Stimulated activated naive CD4-positive, alpha-beta T cell treated with Interleukin-2 at 50 U/mL for 16 hours (primary cell): ENCODE measurements around the gene LARP6.

ENCODE experiments used
- DNase-seq: peaks from one replicate; lab custom pipeline; 2025; lab: John Stamatoyannopoulos, UW

The LARP6 gene

GRCh38 chr15:70794596-70795310 lies 59.2 kb downstream of the LARP6 start:
- DNase-seq = no peak

DNA sequence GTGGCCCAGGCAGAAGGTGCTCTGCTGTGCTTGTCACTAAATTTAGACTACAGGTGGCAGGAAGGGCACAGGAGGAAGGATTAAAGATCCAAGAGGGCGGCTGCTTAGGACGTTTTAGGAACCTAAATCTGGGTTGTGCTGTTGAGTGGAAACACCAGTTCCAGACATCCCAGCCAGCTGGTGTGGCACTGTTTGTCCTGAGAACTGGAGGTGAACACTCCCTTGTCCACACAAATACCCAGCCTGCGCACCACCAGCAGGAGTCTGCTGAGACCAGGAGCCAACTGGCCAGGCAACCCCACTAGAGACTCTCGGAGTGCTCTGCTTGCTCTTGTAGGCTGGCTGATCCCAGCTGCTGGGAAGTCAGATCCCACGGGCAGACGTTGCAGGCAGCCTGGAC lies 60.3 kb downstream of the LARP6 start:
- DNase-seq = no peak

DNA sequence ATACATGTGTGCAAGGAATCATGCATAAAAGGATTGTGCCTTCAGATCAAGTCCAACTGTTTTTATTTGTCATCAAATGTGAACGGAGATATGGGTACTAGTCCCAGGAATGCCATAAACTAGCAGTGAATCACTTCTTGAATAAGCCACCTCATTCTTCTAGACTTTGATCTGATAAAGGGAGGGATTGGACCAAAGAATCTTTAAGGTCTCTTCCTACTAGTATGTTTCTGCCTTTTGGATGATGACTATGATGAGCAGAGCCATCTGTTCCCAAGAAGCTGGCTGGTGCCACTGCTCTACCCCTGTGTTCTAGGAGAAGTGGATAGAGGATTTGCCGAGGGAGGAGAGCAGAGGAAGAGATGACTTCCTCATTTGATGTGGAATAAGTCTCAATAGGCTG lies 61.8 kb downstream of the LARP6 start:
- no peak for DNase-seq

DNA sequence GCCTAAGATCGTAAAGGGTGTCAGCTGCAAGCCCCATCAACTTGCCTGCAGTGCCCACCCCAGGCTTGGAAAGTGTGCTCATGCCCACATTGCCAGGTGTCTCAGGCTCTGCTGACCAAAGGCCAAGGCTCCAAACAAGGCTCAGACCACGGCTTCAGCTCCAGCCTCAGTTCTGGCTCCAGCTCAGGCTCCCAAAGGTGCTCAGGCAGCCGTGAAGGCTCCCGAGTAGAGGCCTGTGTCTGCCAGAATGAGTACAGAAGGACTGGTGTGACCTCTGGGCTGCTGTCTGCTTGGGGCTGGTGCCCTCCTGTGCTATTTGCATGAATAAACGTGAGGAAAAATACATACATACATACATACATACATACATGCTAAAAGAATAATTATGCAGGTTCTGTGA lies 62.7 kb downstream of the LARP6 start:
- DNase-seq = no peak

DNA sequence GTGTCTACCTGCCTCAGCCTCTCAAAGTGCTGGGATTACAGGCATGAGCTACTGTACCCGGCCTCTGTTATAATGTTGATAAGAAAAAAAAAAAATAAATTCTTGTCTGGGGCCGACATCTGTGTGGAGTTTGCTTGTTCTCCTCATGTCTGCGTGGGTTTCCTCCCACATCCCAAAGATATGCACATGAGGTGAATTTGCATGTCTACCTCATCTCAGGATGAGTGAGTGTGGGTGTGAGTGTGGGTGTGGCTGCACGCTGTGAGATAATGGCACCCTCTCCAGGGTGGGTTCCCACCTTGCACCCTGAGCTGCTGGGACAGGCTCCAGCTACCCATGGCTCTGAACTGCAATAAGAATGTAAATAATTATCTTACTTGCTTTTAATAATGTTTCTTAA lies 64.7 kb downstream of the LARP6 start:
- no peak for DNase-seq

DNA sequence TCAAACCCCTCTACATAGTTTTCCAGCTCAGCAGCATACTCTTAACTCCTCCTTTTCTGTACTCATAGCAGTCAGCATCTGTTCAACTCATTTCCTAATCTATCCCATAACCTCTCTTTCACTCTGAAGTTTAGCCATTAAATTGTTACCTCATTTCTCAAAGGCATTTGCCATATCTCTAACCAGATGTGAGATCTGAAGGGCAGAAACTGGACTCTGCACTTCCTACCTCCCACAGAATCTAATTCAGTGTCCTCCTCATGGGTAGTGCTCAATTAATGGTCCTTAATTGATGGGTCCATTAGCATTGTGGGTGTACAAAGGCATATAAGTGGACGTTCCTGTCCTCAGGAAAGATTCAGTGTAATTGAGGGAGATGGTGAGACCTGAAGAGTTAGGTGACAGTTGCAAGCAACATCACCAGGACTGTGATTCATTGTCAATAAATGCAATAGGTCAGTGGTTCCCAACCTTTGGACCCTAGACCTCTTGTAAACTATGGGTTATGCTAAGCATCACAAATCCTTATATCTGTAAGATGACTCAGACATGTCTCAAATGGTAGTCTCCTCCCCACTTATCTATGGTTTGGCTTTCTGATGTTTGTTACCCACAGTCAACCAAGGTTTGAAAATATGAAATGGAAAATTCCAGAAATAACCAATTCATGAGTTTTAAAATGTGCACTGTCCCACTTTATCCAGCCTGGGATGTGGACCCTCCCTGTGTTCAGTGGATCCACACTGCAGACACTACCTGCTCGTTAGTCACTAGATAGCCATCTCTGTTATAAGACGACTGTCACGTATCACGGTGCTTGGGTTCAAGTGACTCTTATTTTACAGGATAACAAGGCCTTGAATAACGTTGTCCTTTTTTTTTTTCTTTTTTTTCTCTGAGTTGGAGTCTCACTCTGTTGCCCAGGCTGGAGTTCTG lies 65.6 kb downstream of the LARP6 start:
- DNase-seq = no peak

DNA sequence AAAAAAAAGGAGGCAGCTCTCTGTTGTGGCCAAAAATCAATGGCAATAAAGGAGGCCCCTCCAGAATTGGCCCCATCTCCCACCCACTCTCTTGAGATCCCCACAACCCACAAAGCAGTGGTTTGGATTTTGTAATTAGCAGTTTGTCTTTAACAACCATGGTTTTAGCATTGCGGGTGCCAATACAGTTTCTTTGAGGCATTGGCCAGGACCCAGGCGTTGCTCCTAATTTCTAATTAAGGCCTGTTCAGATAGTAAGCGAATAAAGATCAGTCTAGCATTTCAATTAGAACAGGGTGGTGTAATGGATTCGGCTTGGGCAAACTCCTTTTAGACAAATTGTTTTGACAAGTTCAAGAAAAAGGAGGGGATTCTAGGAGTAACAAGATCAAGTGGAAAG lies 67.0 kb downstream of the LARP6 start:
- no peak for DNase-seq

DNA sequence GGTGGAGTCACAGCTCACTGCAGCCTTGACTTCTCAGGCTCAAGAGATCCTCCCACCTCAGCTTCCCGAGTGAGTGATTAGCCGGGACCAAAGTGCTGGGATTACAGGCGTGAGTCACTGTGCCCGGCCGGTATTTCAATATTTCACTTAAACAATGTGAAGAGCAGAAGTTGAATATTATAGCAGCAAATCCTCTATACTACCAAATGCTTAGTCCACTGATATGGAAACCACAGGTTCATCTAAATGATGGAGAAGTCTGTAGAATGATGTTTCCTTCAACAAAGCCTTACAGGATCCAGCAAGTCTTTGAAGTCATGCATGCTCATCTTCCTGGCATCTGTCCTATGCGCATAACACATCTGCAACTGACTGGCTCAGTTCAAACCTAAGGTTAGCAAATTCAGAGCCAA lies 70.3 kb downstream of the LARP6 start:
- DNase-seq = no peak

DNA sequence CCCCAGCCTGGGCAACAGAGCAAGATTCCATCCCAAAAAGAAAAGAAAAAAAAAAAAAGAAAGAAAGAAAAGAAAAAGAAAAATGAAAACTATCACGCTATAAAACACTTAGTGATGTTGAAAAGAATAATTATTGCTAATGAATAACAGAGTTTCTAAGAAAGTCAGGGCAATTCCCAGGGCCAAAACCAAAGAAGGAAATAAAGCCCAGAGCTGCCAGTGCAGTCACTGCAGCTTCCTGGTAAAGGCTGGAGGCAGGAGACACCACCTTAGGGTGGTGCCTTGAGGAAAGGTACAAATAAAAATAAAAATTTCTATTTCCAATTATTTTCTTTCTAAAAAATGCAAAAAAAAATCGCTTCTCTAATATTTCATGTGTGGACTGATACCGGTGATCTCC lies 70.9 kb downstream of the LARP6 start:
- DNase-seq = no peak

- DNase-seq = no peak
Measured at GRCh38 chr15:70781236-70781635, 72.7 kb downstream of the LARP6 start.
